ENCODE results near the gene ITGAD. TPM values are rescaled to one million over a fixed set of nuclear protein-coding genes. Genes with fewer than 3 reads are reported as not detected.

The ITGAD gene
- polyA plus RNA-seq, 1 of the 3 experiments (the other 2 are of a cell fraction): not detected

- Histone ChIP-seq H3K4me2 (peak overlapping the region; percentile 30; the same call in 1 of the 2 replicates), H3F3A (replicated peaks; ENCODE audit: insufficient read depth) (no peaks in the 10 kb centered on the region), H3K27ac (ENCODE audit: low read depth in 2 of 2, low read length in 1 of 2) (no peak overlapping the region), H3K9ac (no peak overlapping the region), H3K4me1 (ENCODE audit: control insufficient read depth in 1 of 2, insufficient read depth in 2 of 2, low read depth in 1 of 2, low read length in 1 of 2) (no peaks in the 10 kb centered on the region; a peak in 1 of 4 replicates), H3K36me3 (replicated peaks in 1 of 2; ENCODE audit: control insufficient read depth in 1 of 2, insufficient read depth in 2 of 2, low read length in 1 of 2) (no peaks in the 10 kb centered on the region), H4K20me1 (ENCODE audit: insufficient read depth) (no peaks in the 10 kb centered on the region), H3K9me2 (no peaks in the 10 kb centered on the region), H3K79me2 (ENCODE audit: insufficient read depth) (no peaks in the 10 kb centered on the region), H3K27me3 (ENCODE audit: insufficient read depth) (peaks cover 64% of the 10 kb centered on the region), H3K9me3 (no peaks in the 10 kb centered on the region), H2AFZ (ENCODE audit: low read depth) (no peak overlapping the region), H3K4me3 (ENCODE audit: low read depth in 2 of 2, low read length in 1 of 2) (peak overlapping the region in 1 of 2 experiments; percentile 23; a peak in 1 of 4 replicates)
- CTCF ChIA-PET: no interaction called here
- POLR2A ChIA-PET: no interaction called here
- DNase-seq: no peak
- WGBS (ENCODE audit: low lambda C conversion rate): 16% methylated on average over 3 of the region's 3 CpGs
- TF ChIP-seq EZH2phosphoT487 (IDR thresholded peaks at IDR 0.05; ENCODE audit: borderline replicate concordance, low read depth) (no peak), TCF12 (IDR thresholded peaks at IDR 0.05) (no peak), FOSL2 (IDR thresholded peaks at IDR 0.05; ENCODE audit: borderline replicate concordance, low read depth) (no peak), FOXM1 (IDR thresholded peaks at IDR 0.05; ENCODE audit: low read depth) (no peak), REST (IDR thresholded peaks at IDR 0.05; ENCODE audit: low read depth, low read length) (no peak), NFIC (IDR thresholded peaks at IDR 0.05; ENCODE audit: borderline replicate concordance) (no peak), GABPA (IDR thresholded peaks at IDR 0.05; ENCODE audit: low read depth) (no peak), SMC3 (IDR thresholded peaks at IDR 0.05; ENCODE audit: low read depth, low read length) (no peak), NRF1 (IDR thresholded peaks at IDR 0.05; ENCODE audit: low read depth, low read length) (no peak), FOXJ3 (CRISPR knock-in tag; IDR thresholded peaks at IDR 0.05) (no peak), RFX5 (IDR thresholded peaks at IDR 0.05; ENCODE audit: low read length) (no peak), IRF3 (IDR thresholded peaks at IDR 0.05; ENCODE audit: low read depth, low read length) (no peak), MXI1 (IDR thresholded peaks at IDR 0.05; ENCODE audit: low read depth, low read length) (no peak), CHD2 (IDR thresholded peaks at IDR 0.05; ENCODE audit: low read length, partially characterized antibody) (no peak)
Observed at GRCh38 chr16:31423241-31423640, 30.1 kb downstream of the ITGAD start.

- Histone ChIP-seq H3K79me2 (ENCODE audit: insufficient read depth) (no peaks in the 10 kb centered on the region), H3K9me2 (no peaks in the 10 kb centered on the region), H3K4me1 (ENCODE audit: control insufficient read depth in 1 of 2, insufficient read depth in 2 of 2, low read depth in 1 of 2, low read length in 1 of 2) (no peaks in the 10 kb centered on the region; a peak in 1 of 4 replicates), H3F3A (replicated peaks; ENCODE audit: insufficient read depth) (no peaks in the 10 kb centered on the region), H2AFZ (ENCODE audit: low read depth) (no peak overlapping the region), H3K27me3 (ENCODE audit: insufficient read depth) (peaks cover 64% of the 10 kb centered on the region), H3K9me3 (no peaks in the 10 kb centered on the region), H4K20me1 (ENCODE audit: insufficient read depth) (no peaks in the 10 kb centered on the region), H3K4me3 (ENCODE audit: low read depth in 2 of 2, low read length in 1 of 2) (no peak overlapping the region), H3K27ac (ENCODE audit: low read depth in 2 of 2, low read length in 1 of 2) (no peak overlapping the region), H3K9ac (no peak overlapping the region), H3K36me3 (replicated peaks in 1 of 2; ENCODE audit: control insufficient read depth in 1 of 2, insufficient read depth in 2 of 2, low read length in 1 of 2) (no peaks in the 10 kb centered on the region), H3K4me2 (peak overlapping the region; percentile 30; the same call in 1 of the 2 replicates)
- CTCF ChIA-PET: no interaction called here
- TF ChIP-seq GATA2 (CRISPR knock-in tag; IDR thresholded peaks at IDR 0.05): no peak
- no peak for TF ChIP-seq RAD21 (IDR thresholded peaks at IDR 0.05; ENCODE audit: low read length)
- TF ChIP-seq USF2 (IDR thresholded peaks at IDR 0.05; ENCODE audit: borderline replicate concordance, low read depth, low read length): no peak
- no peak for TF ChIP-seq JUND (IDR thresholded peaks at IDR 0.05)
- TF ChIP-seq ELF1 (IDR thresholded peaks at IDR 0.05): no peak
- TF ChIP-seq TCF12 (IDR thresholded peaks at IDR 0.05): no peak
- no peak for TF ChIP-seq MXI1 (IDR thresholded peaks at IDR 0.05; ENCODE audit: low read depth, low read length)
- TF ChIP-seq NRF1 (IDR thresholded peaks at IDR 0.05; ENCODE audit: low read depth, low read length): no peak
- TF ChIP-seq CTCF (IDR thresholded peaks at IDR 0.05): no peak
- TF ChIP-seq GABPA (IDR thresholded peaks at IDR 0.05; ENCODE audit: low read depth): no peak
- TF ChIP-seq RXRA (IDR thresholded peaks at IDR 0.05; ENCODE audit: borderline replicate concordance, low read depth): no peak
- DNase-seq: no peak
- POLR2A ChIA-PET: no interaction called here
- 15% methylated on average over 12 of the region's 12 CpGs for WGBS (ENCODE audit: low lambda C conversion rate)
Observed at GRCh38 chr16:31423801-31424200, 30.7 kb downstream of the ITGAD start.

Measured in SK-N-SH (cell line).